Activated naive CD4-positive, alpha-beta T cell treated with Interleukin-2 at 50 U/mL for 16 hours (primary cell): ENCODE data around the gene CARD9.

Experiments
- DNase-seq: peaks from one replicate; pipeline ENCODE4 v3.0.0-alpha.2; 2020

The CARD9 gene

DNA sequence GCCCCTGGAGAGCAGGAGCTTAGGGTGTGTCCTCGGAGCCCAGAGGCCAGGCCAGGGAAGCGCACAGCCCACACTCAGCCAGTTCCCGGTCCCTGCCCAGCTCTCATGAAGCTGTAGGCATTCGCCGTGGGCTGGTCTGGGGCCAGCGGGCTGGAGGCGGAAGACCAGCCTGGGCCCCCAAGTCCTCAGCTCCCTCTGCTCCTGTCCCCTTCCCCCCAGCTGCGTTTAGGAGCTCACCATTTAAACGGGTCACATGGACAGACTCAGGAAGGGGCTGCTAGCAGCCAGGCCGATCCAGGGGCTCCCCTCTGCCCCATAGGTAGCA is 27.4 kb downstream of the CARD9 start:
- DNase-seq, result no peak

DNA sequence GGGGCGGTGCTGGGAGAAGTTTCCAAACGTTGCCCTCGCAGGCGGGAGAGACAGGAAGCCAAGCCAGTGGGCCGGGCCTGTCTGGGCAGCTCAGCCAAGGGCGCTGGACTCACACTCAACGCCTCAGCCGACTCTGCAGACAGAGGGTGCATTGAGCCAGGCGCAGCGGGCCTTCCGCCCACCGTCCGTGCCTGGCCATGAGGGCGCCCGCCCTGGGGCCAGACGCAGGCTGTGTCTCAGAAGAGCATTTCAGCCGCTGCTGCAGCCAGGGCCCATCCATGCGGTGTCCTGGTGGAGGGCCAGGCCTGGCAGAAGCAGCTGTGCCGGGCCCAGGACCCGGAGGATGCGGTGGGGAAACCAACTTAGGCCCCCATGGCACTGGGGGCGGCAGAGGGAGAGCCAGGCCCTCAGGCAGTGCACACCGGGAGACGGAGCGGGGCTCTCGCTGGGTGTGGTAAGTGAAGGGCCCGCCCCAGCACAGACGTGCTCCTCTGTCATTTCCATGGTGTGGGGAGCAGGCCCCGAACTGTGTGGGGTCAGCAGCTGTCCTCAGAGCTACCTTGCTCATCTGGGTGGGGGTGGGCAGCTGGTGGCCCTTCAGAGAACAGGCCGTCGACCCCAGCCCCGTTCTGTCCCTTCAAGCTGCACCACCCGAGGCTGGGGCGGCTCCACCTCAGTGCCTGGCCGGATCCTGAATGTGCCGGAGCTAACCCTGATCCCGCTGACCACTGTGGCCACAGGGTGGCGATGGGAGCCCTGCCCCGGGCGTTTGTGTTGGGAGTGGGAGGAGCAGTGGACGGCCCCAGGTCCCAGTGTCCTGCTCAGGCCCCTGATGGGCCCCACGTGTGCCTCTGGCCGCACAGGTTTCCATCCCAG is 27.9 kb downstream of the CARD9 start:
- no peak for DNase-seq

DNA sequence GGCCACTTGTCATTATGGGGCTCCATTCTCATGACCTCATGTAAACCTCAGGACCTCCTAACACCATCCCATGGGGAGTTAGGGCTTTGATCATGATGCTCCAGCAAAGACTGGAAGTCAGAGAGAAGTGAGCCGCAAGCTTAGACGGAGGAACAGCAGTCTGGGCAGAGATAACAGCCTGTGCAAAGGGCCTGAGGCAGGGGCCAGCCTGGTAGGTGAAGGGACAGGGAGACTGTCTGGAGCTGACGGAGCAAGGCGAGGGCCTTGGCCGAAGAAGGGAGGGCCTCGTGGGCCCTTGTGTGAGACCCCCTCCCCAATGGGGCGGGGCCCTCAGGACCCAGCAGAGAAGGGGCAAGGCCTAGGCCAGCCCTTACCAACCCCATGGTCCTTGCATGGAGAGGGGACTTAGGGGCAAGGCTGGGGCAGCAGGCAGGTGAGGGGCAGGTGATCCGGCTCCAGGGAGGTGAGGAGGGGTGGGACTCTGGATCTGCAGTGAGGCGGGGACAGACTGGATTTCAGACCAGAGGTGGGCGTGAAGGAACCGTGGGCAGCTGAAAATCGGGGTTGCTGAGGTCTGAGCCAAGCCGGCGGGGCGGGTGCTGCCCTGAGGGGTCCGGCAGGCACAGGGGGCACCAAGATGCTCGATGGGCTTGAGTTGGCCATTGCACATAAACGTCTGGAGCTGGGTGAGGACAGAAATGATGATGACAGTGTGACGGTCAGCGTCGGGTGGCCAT is 28.8 kb downstream of the CARD9 start:
- DNase-seq, result no peak

DNA sequence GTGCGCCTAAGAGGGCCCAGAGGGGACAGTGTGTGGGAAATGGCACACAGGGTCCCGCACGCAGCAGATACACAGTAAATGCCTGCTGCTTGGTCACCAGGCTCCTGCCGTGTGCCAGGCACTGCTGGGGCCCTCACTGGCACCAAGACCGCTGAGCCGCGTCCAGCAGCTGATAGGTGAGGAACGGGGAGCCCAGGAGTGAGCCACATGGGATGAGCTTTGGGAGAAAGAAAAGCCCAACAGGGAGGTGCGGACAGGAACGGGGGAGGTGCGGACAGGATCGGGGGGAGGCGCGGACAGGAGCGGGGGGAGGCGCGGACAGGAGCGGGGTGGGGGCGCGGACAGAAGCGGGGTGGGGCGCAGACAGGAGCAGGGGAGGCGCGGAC is 29.6 kb downstream of the CARD9 start:
- no peak for DNase-seq

DNA sequence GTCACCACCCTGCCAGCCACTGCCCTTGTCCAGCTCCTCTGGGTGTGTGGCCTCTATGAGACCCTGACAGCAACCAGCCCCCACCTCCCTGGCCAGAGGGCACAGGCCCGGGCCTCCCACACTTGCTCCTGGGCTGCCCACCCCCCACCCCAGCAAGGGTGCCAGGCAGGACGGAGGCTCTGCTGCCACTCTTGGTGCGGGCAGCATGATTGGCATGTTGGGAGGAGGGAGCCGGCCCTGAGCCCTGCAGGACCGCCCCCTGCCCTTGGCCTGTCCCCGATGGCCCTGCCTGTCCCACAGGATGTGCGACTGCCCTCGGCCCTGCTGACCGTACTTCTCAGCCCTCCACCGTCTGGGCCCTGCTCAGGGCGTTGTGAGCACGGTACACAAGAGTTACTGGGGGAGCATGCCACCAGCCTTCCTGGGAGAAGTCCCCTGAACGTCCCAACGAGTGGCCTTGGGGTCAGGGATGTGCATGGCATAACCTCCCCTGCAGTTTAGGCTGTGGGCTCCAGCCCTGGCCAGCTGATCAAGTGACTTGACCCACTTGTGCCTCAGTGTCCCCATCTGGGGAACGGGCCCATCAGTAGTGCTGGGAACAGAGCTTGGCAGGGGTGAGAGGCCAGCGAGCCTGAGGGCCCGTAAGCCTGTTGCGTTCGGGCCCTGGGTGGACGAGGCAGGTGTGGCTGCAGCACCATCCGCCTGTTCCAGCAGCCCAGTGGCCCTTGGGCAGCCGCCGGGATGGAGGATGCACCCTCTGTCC is 30.2 kb downstream of the CARD9 start:
- DNase-seq, result no peak

DNA sequence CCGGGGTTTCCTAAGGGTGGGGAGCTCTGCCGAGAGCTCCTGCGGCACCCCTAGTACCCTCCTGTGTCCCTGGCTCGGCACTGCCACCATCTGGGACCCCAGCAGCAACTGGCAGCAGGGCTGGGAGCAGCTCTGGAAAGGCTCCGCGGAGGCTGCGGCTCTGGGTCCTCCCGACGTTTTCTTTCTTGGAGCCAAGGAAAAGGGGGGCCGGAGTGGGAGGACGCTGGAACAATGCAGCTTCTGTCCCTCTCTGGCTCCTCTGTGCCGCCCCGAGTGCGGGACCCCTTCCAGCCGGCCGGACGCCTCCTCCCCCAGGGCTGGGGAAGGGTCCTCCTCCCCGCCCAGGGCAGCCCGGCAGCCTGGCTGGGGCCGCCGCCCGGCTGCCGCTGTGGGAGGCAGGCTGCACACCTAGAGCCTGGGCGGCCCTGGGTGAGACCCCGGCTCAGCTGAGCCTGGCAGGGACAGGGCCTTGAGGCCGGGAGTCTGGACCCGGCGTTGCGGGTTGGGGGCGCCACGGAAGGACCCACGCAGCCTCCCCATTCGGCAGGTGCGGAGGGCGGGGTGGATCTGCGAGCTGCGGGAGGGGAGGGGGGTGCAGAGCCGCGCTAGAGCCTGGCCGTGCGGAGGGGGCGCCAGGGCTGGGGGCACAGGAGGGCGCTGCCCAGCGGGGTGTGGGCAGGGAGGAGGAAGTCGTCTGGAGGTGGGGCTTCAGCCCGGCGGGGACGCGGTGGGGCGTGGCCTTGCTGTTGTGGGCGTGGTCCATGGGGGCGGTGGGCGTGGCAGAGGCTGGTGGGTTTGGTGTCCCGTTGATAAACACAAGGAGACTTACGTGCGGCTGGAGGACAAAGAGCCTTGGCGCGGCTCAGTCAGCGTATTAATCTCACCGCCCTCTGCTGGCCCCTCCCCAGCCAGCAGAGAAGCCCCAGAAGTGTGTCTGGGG is 31.0 kb downstream of the CARD9 start:
- peak; percentile 55 for DNase-seq

DNA sequence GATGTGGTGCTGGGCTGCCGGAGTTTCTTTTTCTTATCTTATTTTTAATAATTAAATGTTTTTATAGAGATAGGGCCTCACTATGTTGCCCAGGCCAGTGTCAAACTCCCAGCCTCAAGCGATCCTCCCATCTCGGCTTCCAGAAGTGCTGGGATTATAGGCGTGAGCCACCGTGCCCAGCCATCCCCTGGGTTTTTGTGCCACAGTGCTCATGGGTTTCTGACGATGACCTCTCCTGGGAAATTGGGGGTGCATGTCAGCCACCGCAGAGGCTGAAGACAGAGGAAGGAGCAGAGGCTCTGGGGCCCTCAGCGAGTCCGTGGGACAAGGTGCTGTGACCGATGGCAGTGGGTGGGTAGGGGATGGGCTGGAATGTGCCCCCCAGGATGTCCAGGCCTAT is 31.7 kb downstream of the CARD9 start:
- no peak for DNase-seq

DNA sequence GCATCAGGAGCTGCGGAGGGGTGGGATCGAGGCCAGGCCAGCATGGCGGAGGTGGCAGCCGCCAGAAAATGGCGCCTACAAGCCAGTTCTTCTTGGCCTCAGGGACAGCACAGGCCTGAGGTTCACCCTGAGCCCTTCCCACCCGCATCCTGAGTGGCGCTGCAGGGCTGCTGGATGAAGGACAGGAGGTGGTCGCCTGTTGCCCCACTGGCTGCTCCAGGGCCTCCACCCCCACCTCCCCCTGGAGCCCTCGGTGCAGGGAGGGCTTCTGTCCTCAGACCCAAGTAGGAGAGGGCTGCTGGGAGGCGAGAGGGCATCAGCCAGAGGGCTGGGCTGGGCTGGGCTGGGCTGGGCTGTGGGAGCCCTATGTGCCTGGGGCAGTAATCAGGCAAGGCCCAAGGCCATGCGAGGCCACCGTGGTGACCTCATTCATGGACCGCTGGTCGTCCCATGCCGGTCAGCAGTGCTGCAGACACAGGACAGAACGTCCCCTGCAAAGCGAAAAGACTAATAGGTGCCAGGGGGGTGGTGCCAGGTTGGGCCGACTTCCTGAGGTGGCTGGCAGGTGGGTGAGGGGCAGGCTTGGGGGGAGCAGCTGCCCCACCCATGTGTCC is 32.3 kb downstream of the CARD9 start:
- no peak for DNase-seq

DNA sequence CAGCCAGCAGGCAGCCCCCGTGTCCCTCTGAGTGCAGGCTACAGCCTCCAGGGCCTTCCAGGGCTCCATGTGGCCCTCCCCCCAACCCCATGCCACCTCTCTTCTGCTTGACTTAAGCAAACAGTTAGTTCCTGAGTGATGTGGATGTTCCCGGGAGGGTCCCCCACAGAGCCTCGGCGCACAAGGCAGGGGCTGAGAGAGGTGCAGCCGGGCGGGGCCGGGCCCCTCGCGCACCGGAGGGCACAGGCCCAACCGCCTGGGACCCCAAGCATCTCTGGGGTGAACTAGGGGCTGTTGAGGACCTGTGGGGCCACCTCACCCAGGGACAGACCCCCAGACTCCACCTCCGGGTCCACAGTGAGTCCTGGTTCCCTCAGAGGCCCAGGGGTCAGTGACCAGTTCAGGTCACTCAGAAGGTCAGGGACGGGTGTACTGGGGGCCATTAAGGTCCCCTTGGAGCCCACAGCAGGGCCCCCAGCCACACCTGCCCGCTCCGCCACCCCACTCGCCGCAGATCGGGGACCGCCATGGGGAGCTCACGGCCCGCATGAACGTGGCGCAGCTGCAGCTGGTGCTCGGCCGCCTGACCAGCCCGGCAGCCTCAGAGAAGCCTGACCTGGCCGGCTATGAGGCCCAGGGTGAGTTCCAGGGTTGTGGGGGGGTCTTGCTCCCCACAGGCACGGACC is 33.0 kb downstream of the CARD9 start:
- DNase-seq, result no peak

DNA sequence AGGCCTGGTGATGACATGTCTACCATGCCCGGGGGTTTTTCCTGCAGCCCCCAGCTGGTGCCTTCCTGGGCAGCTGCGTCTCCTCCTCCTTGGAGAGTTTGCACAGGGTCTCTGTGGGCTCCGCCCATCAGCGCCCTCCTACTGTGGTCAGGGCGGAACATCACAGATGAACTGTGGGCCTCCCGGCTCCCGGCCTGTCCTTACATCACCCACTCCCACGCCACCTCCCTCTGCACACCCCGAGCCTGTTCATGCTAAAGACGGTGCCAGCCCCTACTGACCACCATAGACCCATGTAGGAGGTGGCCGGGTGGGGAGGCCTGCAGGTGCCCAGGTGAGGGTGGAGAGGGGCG is 33.5 kb downstream of the CARD9 start:
- no peak for DNase-seq

DNA sequence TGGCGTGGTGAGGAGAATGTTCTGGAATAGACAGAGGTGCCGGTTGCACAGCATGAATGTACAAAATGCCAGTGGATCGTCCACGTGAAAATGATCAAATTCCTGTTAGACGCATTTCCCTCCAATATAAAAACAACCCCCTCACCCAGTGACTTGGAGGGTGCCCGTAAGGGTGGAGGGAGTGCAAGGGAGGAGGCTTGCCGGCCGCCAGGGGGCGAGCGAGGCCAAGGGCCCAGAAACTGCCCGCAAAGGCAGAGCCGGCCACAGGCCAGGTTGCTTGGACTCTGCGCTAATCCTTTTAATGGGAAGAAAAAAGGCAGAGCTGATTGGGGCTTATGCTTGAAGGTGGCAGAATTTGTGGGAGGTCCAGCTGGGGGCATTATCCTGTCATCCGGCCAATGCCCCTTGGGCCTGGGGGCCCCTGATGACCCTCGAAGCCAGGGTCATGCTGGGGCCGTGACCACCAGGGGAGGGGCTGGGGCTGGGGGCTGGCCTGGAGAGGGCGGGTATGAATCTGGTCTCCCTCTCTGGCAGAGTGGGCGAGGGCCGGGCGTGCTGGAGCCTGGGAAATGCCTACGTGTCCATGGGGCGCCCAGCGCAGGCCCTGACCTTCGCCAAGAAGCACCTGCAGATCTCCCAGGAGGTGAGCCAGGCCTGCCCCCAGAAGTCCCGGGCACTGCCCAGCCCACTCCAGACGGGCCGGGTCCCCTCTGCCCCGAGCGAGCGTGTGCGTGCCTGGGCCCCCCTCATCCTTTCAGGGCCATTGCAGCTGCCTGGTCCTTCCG is 34.1 kb downstream of the CARD9 start:
- peak; percentile 39 for DNase-seq

DNA sequence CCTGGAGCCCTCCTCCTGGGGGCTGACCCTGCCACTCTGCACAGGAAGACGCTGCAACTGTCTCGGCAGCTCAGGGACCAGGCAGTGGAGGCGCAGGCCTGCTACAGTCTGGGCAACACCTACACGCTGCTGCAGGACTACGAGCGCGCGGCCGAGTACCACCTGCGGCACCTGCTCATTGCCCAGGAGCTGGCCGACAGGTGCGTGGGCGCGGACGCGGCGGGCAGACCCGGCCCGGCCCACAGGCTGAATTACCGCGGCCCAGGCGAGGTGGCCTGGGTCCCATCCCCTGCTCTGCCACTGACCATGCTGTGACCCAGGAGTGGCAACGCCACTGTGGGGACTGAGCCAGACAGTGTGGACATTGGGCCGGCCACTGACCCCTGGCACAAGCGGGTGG is 35.0 kb downstream of the CARD9 start:
- DNase-seq, result no peak

DNA sequence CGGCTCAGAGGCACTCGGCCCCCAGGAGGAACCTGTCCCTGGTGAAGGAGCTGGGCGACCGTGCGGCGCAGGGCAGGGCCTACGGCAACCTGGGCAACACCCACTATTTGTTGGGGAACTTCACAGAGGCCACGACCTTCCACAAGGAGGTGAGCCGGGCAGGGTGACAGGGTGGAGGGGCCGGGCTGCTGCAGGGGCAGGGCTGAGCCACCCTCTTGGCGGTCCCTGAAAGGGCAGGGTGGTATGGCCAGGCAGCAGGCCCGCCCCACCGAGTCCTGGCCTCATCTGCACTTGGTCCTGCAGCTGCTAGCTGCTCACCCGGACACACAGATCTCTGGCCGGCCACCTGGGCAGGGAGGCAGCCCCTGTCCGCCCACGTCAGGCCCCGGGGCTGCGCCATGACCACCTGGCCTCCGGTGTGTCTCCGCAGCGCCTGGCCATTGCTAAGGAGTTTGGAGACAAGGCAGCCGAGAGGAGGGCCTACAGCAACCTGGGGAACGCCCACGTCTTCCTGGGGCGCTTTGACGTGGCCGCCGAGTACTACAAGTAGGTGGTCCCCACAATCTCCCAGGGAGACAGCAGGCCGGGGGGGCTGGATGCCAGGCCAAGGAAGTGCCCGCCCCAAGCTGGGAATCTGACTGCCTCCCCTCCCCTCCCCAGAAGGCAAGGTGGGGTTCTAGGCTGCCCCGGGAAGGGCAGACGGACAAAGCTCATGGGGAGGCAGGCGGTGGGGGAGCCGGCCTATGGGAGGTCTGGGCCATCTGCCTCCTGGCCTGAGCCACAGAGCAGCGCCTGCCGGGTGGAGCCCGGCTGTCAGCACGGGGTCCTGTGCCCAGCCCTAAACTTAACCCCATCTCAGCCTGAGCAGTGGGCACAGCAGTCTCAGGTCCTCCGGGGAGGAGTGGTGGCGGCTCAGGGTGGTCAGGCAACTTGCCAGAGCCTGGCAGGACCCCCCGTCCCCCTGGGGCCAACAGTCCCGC is 35.8 kb downstream of the CARD9 start:
- no peak for DNase-seq

DNA sequence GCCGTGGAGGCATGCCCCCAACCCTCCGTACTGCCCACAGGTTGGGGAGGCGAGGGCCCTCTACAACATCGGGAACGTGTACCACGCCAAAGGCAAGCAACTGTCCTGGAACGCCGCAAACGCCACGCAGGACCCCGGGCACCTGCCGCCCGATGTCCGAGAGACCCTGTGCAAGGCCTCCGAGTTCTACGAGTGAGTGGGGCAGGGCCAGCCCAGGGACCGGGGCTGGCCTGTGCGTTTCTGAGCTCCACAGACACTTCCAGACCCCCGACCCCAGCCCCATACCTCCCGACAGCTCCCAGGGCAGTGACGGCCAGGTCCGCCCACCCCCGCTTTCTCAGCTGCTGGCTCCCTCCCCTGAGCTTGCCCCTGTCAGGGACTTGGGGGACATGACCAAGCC is 36.6 kb downstream of the CARD9 start:
- DNase-seq, result no peak

DNA sequence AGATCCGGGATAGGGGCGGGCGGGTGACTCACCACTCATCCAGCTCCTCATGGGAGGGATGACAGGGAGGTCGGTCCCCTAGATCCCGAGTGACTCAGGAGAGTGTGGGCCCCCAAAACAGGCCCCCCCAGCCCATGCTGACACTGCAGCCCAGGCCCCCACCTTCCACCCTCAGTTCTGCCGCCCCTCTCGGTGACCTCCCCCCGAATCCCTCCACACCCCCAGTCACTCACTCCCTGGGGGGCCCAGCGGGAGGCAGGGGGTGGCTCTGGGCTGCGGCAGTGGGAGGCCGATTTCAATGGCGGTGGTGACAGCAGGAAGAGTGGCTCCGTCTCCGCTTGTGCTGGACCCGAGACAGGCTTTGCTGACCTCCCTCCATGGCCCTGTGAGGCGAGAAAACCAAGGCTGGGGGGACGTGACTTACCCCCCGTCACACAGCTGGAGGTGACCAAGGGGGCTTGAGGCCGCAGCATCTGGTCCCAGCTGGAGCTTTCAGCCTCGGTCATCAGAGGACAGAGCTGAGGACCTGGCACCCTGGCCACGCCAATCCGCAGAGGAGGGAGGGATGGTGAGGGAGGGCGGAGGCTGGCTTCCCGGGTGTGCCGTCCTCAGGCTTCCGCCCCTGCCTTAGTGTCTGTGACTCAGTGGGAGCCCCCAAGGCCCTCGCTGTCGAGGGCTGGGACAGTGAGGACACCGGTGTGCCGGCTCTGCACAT is 37.2 kb downstream of the CARD9 start:
- DNase-seq, result no peak

DNA sequence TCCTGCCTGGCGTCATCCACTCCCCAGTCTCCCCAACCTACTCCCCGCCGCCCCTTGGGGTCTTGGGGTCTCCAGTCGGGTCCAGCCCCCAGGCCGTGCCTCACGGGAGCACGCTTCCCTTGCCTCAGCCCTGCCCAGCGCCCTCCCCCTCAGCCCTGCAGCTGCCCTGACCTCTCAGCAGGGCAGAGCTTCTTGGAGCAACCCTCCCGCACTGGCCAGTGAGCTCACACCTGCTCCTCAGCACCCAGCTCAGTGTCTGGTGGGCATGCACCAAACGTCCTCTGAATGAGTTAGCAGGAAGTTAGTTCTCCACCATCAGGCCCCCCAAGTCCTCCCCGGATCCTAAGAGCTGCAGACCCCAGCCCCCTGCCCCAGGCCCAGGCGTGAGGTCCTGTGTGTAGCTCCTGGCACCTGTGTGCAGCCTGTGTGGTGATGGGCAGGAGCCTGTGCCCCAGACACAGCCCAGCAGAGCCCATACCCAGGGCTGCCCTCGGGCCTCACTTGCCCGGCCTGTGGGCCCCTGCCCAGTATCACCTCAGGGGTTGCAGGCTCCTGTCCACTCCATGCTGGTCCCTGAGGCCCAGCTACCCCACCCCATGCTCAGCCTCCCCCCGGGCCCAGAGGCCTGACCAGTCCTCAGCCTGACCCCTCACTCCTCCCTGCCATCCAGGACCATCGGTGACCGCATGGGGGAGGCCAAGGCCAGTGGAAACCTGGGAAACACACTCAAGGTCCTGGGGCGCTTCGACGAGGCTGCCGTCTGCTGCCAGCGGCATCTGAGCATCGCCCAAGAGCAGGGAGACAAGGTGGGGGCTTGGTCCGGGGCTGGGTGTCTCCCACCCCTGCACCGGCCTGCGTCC is 37.9 kb downstream of the CARD9 start:
- no peak for DNase-seq

DNA sequence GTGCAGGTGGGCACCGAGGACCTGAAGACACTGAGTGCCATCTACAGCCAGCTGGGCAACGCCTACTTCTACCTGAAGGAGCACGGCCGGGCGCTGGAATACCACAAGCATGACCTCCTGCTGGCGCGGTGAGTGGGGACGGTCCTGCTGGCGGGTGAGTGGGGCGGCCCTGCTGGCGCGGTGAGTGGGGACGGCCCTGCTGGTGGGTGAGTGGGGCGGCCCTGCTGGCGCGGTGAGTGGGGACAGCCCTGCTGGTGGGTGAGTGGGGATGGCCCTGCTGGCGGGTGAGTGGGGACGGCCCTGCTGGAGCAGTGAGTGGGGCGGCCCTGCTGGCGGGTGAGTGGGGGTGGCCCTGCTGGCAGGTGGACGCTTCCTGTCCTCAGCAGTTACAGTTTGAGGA is 38.9 kb downstream of the CARD9 start:
- no peak for DNase-seq

DNA sequence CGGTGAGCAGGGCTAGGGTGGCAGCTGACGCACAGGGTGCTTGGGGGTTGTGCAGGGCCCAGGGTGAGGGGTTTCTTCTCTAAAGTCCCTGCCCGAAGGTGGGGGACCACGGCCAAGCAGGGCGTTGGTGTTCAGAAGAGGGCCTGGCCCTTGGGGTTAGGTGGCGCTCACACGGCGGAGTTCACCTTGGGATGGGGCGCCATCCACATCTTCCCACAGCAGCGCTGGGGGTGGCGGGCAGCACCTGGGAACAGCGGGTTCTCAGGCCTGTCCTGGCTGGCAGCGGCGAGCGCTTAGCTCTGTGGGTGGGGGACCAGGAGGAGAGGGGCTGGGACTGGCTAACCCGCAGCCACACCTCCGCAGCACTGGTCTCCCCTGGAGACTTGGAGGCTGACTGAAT is 40.0 kb downstream of the CARD9 start:
- DNase-seq, result no peak
